HG02588 (cell line): ENCODE results near the gene MYO10.
"Not testable (repeated sequence)": the region's sequence is repeated elsewhere in the genome, so short reads cannot be mapped to it uniquely, and the experiment has no call there.

Source experiments
- ATAC-seq: cut with Tn5 transposase; IDR thresholded peaks from one replicate; pipeline ENCODE4 v1.9.1; 2021; ENCODE audit warnings: mild to moderate bottlenecking, moderate library complexity; ENCODE audit not compliant: unreplicated experiment

MYO10 gene

GRCh38 chr5:16866273-16866672, 69.8 kb downstream of the MYO10 start:
- ATAC-seq, result no peak

DNA sequence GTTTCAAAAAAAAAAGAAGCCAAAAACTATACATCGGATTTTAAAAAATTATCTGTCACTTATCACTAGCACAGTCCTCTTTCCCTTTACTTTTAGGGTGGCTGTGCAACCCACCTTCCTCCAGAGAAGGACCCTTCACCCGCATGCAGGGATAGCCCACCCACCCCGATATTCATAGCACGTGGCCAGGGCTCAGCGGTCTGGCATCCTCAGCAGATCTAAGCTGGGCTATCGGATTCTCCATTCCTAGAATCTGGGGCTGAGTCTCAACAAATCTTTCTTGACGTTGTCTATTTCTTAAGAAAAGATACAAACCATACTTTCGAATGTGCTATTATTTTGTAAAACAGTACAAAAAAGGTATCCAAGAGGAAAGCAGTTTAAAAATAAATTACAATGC, 70.9 kb downstream of the MYO10 start:
- ATAC-seq, result no peak

GRCh38 chr5:16864631-16865131, 71.4 kb downstream of the MYO10 start:
- no peak for ATAC-seq

GRCh38 chr5:16863469-16863946, 72.6 kb downstream of the MYO10 start:
- ATAC-seq, result no peak

- no peak for ATAC-seq
These were observed 73.3 kb downstream of the MYO10 start for GRCh38 chr5:16862777-16863176.

DNA sequence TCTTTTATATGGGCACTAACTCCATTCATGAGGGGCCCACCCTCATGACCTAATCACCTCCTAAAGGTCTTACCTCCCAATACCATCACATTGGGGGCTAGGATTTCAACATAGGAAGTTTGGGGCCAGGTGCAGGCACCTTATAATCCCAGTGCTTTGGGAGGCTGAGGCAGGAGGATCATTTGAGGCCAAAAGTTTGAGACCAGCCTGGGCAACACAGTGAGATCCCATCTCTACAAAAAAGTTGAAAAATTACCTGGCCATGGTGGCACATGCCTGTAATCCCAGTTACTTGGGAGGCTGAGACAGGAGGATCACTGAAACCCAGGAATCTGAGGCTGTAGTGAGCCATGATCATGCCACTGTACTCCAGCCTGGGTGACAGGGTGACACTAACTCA, 76.7 kb downstream of the MYO10 start:
- no peak for ATAC-seq

DNA sequence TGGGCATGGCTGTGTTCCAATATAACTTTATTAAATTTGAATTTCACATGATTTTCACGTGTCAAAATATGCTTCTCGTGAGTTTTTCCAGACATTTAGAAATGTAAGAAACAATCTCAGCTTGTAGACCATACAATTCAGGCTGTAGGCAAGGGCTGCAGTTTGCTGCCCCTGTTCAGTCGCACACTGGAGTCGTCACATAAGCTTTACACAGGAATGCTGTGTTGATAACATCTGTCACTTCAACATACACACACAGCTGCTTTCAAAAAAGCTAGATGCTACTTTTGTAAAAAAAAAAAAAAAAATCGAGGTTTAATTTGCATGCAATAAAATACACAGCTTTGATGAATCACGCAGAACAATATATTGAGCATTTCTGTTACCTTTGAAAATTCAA, 77.9 kb downstream of the MYO10 start:
- ATAC-seq, result no peak

GRCh38 chr5:16857635-16858034, 78.5 kb downstream of the MYO10 start:
- ATAC-seq, result no peak

- no peak for ATAC-seq
These were observed 79.6 kb downstream of the MYO10 start for GRCh38 chr5:16856531-16856930.

DNA sequence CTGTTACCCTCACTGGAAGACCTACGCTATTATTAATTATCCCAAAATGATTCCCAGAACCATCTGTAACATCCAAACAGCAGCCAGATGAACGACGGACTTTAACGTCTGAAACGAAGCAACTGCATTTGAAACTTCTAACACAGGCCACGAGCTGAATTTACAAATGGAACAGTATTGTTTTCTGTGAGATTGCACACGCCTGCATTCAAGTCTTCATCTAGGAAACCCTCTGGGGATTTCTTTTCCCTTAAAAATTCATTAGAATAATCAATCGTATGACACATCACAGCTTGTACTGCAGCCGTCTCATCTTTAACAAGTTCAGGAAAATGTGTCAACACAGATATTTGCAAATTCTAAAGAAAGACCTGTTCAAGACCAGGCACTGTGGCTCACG, 80.2 kb downstream of the MYO10 start:
- ATAC-seq, result no peak

- ATAC-seq, result no peak
These were observed 80.6 kb downstream of the MYO10 start for GRCh38 chr5:16855485-16855884.

DNA sequence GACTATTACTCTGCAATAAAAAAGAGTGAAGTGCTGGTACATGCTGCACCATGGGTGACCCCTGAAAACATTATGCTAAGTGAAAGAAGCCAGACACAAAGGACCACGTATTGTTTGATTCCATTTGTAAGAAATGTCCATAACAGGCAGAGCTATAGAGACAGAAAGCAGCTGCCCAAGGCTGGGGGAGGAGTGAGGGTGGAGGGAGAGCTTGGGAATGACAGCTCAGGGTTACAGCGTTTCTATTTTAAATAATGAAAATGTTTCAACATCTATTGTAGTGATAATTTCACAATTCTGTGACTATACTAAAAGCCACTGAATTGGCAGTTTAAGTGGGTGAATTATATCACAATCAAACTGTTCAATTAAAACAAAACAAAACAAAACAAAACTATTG, 81.7 kb downstream of the MYO10 start:
- ATAC-seq, result no peak

DNA sequence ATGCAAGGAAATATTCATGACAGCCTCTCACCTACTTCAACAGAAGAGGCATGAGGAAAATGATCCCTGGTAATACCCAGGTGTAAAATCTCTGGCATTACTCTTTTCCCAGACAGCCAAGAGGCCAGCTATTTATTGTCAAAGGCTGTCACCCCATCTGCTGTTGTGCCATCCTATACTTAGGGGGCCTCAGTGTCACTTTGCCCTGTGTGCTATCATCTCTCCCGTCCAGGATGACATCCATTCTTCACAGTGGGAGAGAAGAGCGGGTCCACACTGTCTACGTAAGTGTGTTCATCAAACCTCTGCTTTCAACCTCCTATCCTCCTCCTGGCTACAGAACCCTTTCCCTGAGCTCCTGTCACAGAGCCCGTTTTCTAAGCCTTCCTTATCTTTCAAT, 82.6 kb downstream of the MYO10 start:
- ATAC-seq, result no peak

GRCh38 chr5:16852251-16853005, 83.7 kb downstream of the MYO10 start:
- no peak for ATAC-seq

GRCh38 chr5:16849775-16850174, 86.3 kb downstream of the MYO10 start:
- ATAC-seq, result no peak

GRCh38 chr5:16849181-16849580, 86.9 kb downstream of the MYO10 start:
- no peak for ATAC-seq

DNA sequence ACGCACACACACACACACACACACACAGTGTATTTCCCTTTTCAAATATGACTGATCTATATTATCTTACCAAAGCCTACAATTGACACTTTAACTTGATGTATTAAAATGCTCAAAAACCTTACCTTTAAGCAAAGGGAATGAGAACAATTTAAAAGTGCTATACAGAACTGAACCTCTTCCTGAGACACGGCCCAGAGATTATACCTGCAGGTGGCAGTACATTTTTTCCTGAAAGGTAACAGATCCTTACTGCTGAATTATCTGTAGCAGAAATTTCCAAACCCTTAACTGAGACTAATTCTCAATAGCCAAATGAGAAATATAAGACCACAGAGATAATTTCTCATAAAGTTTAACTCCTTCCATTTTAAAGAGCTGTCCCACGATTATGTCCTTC, 91.1 kb downstream of the MYO10 start:
- no peak for ATAC-seq

- ATAC-seq, result no peak
These were observed 93.2 kb downstream of the MYO10 start for GRCh38 chr5:16842896-16843295.

- ATAC-seq, result no peak
These were observed 94.7 kb downstream of the MYO10 start for GRCh38 chr5:16841416-16841815.

- ATAC-seq, result no peak
These were observed 98.8 kb downstream of the MYO10 start for GRCh38 chr5:16837305-16837704.

GRCh38 chr5:16834029-16834428, 102.1 kb downstream of the MYO10 start:
- no peak for ATAC-seq

GRCh38 chr5:16831326-16831725, 104.8 kb downstream of the MYO10 start:
- ATAC-seq, result not testable (repeated sequence)

DNA sequence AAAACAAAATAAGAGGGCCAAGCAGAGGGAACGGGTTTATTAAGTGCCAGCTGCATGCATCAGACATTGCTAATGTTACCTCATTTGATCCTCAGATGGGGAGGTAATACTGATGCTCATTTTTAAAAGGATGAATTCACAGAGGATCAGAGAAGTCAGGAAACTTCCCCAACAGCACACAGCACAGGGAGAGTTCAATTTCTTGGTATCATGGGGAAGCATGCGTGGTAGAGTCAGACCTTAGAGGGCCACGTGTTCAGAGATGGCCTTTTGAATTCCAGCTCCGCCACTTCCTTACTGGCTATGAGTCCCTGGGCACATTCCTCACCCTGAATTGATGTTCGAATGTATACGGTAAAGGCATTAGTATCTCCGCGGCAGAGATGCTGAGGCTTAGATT, 108.3 kb downstream of the MYO10 start:
- no peak for ATAC-seq
